Prostate gland (tissue), 2 donors: ENCODE results near the gene CYP3A4.

ENCODE experiments used
- POLR2AphosphoS5 ChIP-seq: sonication (generic); formaldehyde crosslinking; IDR thresholded peaks from one replicate; pipeline ENCODE4 v1.6.1; 2017; ENCODE audit warnings: antibody characterized with exemption
- TF ChIP-seq, protein P1 (sequence below), 4 experiments: fragments of 200-600 bp in 2 of 4; fragments of 450-650 bp in 2 of 4; sonication (generic) in 2 of 4; IDR thresholded peaks; 1 replicate in 3 of 4; 2 replicates in 1 of 4; pipeline ENCODE4 v1.5.1; 2016 to 2019; ENCODE audit warnings: antibody characterized with exemption in 4 of 4, mild to moderate bottlenecking in 2 of 4, moderate library complexity in 2 of 4

DNA sequence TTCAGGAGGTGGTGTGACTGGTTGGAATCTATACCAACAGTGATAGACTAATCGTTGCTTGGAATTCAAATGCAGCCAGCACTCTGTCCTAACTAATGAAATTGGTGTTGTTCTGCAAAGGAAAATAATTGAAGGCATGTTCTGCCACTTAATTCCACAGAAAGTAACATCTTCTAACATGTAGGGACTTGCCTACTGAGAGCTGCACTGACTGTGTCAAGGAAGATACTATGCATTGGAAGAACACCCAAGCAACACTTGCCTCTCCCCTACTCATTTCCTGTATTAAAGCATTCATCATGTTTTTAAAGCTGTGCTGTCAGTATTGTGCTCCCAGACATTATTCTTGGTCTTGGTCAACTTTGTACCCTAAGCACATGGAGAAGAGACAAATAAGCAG, 46.3 kb downstream of the CYP3A4 start:
- TF ChIP-seq, protein P1, sequence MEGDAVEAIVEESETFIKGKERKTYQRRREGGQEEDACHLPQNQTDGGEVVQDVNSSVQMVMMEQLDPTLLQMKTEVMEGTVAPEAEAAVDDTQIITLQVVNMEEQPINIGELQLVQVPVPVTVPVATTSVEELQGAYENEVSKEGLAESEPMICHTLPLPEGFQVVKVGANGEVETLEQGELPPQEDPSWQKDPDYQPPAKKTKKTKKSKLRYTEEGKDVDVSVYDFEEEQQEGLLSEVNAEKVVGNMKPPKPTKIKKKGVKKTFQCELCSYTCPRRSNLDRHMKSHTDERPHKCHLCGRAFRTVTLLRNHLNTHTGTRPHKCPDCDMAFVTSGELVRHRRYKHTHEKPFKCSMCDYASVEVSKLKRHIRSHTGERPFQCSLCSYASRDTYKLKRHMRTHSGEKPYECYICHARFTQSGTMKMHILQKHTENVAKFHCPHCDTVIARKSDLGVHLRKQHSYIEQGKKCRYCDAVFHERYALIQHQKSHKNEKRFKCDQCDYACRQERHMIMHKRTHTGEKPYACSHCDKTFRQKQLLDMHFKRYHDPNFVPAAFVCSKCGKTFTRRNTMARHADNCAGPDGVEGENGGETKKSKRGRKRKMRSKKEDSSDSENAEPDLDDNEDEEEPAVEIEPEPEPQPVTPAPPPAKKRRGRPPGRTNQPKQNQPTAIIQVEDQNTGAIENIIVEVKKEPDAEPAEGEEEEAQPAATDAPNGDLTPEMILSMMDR (IDR thresholded peaks at IDR 0.05) = no peak
- peak; percentile 57 for TF ChIP-seq POLR2AphosphoS5
